LNCaP clone FGC (cell line): ENCODE results near the gene CASZ1.

Source experiments
- DNase-seq: peaks from one replicate; pipeline ENCODE4 v3.0.0-alpha.2; 2011; ENCODE audit warnings: low read depth
- H3K4me3 ChIP-seq: 2 replicates; pipeline ENCODE4 v1.5.1; 2011; ENCODE audit warnings: mild to moderate bottlenecking, low read depth, low read length, control low read depth
- TF ChIP-seq, protein P1 (sequence below): IDR thresholded peaks from 2 replicates; pipeline ENCODE4 v1.5.1; 2012; ENCODE audit warnings: mild to moderate bottlenecking; ENCODE audit not compliant: control insufficient read depth, insufficient read depth; ENCODE audit errors: extremely low read depth

Gene CASZ1

GRCh38 chr1:10665930-10666850 is 130.3 kb downstream of the CASZ1 start:
- H3K4me3 ChIP-seq, result no peak overlapping the region
- DNase-seq, result peak; percentile 81
- TF ChIP-seq, protein P1, sequence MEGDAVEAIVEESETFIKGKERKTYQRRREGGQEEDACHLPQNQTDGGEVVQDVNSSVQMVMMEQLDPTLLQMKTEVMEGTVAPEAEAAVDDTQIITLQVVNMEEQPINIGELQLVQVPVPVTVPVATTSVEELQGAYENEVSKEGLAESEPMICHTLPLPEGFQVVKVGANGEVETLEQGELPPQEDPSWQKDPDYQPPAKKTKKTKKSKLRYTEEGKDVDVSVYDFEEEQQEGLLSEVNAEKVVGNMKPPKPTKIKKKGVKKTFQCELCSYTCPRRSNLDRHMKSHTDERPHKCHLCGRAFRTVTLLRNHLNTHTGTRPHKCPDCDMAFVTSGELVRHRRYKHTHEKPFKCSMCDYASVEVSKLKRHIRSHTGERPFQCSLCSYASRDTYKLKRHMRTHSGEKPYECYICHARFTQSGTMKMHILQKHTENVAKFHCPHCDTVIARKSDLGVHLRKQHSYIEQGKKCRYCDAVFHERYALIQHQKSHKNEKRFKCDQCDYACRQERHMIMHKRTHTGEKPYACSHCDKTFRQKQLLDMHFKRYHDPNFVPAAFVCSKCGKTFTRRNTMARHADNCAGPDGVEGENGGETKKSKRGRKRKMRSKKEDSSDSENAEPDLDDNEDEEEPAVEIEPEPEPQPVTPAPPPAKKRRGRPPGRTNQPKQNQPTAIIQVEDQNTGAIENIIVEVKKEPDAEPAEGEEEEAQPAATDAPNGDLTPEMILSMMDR, result no peak

- TF ChIP-seq, protein P1, result no peak
- H3K4me3 ChIP-seq, result no peak overlapping the region
- no peak for DNase-seq
Measured at GRCh38 chr1:10665226-10665625, 131.2 kb downstream of the CASZ1 start.

GRCh38 chr1:10664251-10664650 is 132.2 kb downstream of the CASZ1 start:
- TF ChIP-seq, protein P1, result no peak
- no peak overlapping the region for H3K4me3 ChIP-seq
- DNase-seq, result no peak

DNA sequence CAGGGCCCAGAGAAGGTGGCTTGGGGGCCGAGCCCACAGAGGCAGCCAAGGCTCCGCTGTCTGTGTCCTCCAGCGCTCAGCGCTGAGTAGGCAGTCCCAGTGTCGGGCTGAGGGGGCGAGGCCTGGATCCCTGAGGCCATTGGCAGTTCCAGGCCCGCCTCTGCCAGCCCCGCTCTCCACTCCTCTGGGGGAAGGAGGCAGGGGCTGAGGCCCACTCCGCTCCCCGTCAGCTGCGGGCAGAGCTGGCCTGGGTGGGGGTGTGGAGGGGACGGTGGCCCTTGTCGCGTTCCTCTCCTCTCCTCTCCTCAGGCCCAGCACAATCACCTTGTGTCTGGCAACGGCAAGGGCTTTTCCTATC is 132.8 kb downstream of the CASZ1 start:
- no peak overlapping the region for H3K4me3 ChIP-seq
- no peak for DNase-seq
- TF ChIP-seq, protein P1, result no peak

GRCh38 chr1:10662824-10663677 is 133.4 kb downstream of the CASZ1 start:
- no peak for DNase-seq
- TF ChIP-seq, protein P1, result no peak
- H3K4me3 ChIP-seq, result no peak overlapping the region

DNA sequence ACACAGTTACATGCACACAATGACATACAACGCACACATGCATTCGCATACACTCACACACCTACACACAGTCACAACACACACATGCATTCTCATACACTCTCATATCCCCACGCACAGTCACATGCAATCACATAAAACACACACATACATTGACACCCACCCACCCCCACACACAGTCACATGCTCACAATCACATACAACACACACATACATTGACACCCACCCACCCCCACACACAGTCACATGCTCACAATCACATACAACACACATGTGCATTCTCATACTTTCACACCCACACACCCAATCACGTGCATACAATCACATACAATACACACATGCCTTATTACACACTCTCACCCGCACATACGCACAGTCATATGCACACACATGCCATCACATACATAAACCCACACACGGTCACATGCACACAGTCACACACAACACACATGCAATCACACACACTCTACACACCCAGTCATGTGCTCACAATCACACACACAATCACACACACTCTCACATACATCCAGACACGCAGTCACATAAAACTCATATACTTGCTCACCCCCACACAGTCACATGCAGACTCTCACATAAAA is 134.3 kb downstream of the CASZ1 start:
- DNase-seq, result no peak
- TF ChIP-seq, protein P1, result no peak
- H3K4me3 ChIP-seq, result no peak overlapping the region
